DND-41 (cell line): ENCODE data around the gene FOXP1.

Experiments
- ATAC-seq: fragments of 200-7000 bp; cut with Tn5 transposase; 3 replicates; pipeline ENCODE4 v1.9.1; 2021; ENCODE audit warnings: low read depth; ENCODE audit not compliant: insufficient read depth
- DNase-seq: peaks from one replicate; pipeline ENCODE4 v3.0.0-alpha.2; 2020
- H2AFZ ChIP-seq: 2 replicates; pipeline ENCODE4 v1.6.0; 2012; ENCODE audit warnings: low read depth, low read length
- H3K27ac ChIP-seq: 2 replicates; pipeline ENCODE4 v1.5.1; 2012; ENCODE audit warnings: low read length, inconsistent platforms
- H3K27me3 ChIP-seq: fragments of 200-600 bp; sonication (generic); 2 replicates; pipeline ENCODE4 v1.6.0; 2012; ENCODE audit warnings: low read length, mild to moderate bottlenecking, inconsistent platforms; ENCODE audit not compliant: insufficient read depth, poor library complexity
- H3K36me3 ChIP-seq: 2 replicates; pipeline ENCODE4 v1.5.1; 2012; ENCODE audit warnings: low read length, inconsistent platforms; ENCODE audit not compliant: insufficient read depth
- H3K4me1 ChIP-seq: 2 replicates; pipeline ENCODE4 v1.5.1; 2012; ENCODE audit warnings: mild to moderate bottlenecking, low read length; ENCODE audit not compliant: insufficient read depth
- H3K4me2 ChIP-seq: 2 replicates; pipeline ENCODE4 v1.6.0; 2012; ENCODE audit warnings: mild to moderate bottlenecking, moderate library complexity, low read length, inconsistent platforms; ENCODE audit not compliant: insufficient read depth
- H3K4me3 ChIP-seq, 2 experiments: fragments of 200-600 bp in 1 of 2; shearing (Covaris generic) in 1 of 2; 2 replicates each; pipeline ENCODE4 v1.5.1; 2012 to 2016; ENCODE audit warnings: inconsistent platforms in 2 of 2, low read length in 2 of 2, mild to moderate bottlenecking in 2 of 2, low read depth in 1 of 2, moderate library complexity in 1 of 2
- H3K79me2 ChIP-seq: 2 replicates; pipeline ENCODE4 v1.6.0; 2012; ENCODE audit warnings: low read length, inconsistent platforms; ENCODE audit not compliant: insufficient read depth
- H3K9ac ChIP-seq: 2 replicates; pipeline ENCODE4 v1.6.0; 2012; ENCODE audit warnings: low read depth, mild to moderate bottlenecking, inconsistent platforms, low read length, moderate library complexity
- H3K9me3 ChIP-seq: 2 replicates; pipeline ENCODE4 v1.5.1; 2012; ENCODE audit warnings: low read length, moderate library complexity, mild to moderate bottlenecking, inconsistent platforms; ENCODE audit not compliant: insufficient read depth, severe bottlenecking
- H4K20me1 ChIP-seq: 2 replicates; pipeline ENCODE4 v1.6.0; 2012; ENCODE audit warnings: low read length; ENCODE audit not compliant: insufficient read depth
- CTCF ChIP-seq: IDR thresholded peaks from 2 replicates; pipeline ENCODE4 v1.5.1; 2012; ENCODE audit warnings: borderline replicate concordance, low read length, moderate library complexity, mild to moderate bottlenecking; ENCODE audit not compliant: poor library complexity, severe bottlenecking; ENCODE audit errors: extremely low read depth
- EZH2 ChIP-seq: IDR thresholded peaks from 3 replicates; pipeline ENCODE4 v1.6.1; 2012; ENCODE audit warnings: borderline replicate concordance, low read depth, mild to moderate bottlenecking, moderate library complexity, low read length, inconsistent platforms; ENCODE audit not compliant: severe bottlenecking

The FOXP1 gene

GRCh38 chr3:71456826-71457225 is 126.7 kb downstream of the FOXP1 start:
- Histone ChIP-seq H3K27ac (no peak overlapping the region; the same call in 1 of the 2 replicates), H3K4me2 (no peak overlapping the region), H3K36me3 (no peaks in the 10 kb centered on the region), H3K9ac (no peak overlapping the region), H2AFZ (no peak overlapping the region), H3K4me1 (peaks cover 57% of the 10 kb centered on the region), H3K79me2 (peaks cover 65% of the 10 kb centered on the region), H3K27me3 (no peaks in the 10 kb centered on the region), H4K20me1 (no peaks in the 10 kb centered on the region), H3K4me3 (no peak overlapping the region), H3K9me3 (no peaks in the 10 kb centered on the region)
- no peak for ATAC-seq
- TF ChIP-seq CTCF (no peak), EZH2 (no peak)
- DNase-seq, result no peak

- Histone ChIP-seq H3K4me3 (no peak overlapping the region), H3K4me2 (peak overlapping the region; percentile 61), H4K20me1 (no peaks in the 10 kb centered on the region), H3K36me3 (no peaks in the 10 kb centered on the region), H2AFZ (no peak overlapping the region), H3K4me1 (peaks cover 57% of the 10 kb centered on the region), H3K9me3 (no peaks in the 10 kb centered on the region), H3K27ac (peak overlapping the region; percentile 76), H3K79me2 (peaks cover 66% of the 10 kb centered on the region), H3K27me3 (no peaks in the 10 kb centered on the region), H3K9ac (no peak overlapping the region)
- DNase-seq (no peak), ATAC-seq (0 out of 3 replicates have a peak, but pooled peaks have one; percentile 12)
- peak; percentile 38 for TF ChIP-seq CTCF
- TF ChIP-seq EZH2, result no peak
Observed at GRCh38 chr3:71456156-71456555, 127.4 kb downstream of the FOXP1 start.

- Histone ChIP-seq H3K4me2 (peak overlapping the region; percentile 61), H3K9me3 (no peaks in the 10 kb centered on the region), H3K27ac (peak overlapping the region; percentile 76), H3K4me1 (peaks cover 63% of the 10 kb centered on the region), H4K20me1 (no peaks in the 10 kb centered on the region), H3K79me2 (peaks cover 70% of the 10 kb centered on the region), H2AFZ (0 out of 2 replicates have a peak overlapping the region, but pooled peaks have one; percentile 24), H3K36me3 (no peaks in the 10 kb centered on the region), H3K9ac (peak overlapping the region; percentile 30), H3K27me3 (no peaks in the 10 kb centered on the region), H3K4me3 (peak overlapping the region in 1 of 2 experiments; percentile 33; a peak in 1 of 4 replicates)
- TF ChIP-seq EZH2, result no peak
- no peak for TF ChIP-seq CTCF
- DNase-seq (peak; percentile 37), ATAC-seq (peak; percentile 63)
Observed at GRCh38 chr3:71454512-71455403, 128.8 kb downstream of the FOXP1 start.
